ENCODE measurements around the gene CFAP298.

DNA sequence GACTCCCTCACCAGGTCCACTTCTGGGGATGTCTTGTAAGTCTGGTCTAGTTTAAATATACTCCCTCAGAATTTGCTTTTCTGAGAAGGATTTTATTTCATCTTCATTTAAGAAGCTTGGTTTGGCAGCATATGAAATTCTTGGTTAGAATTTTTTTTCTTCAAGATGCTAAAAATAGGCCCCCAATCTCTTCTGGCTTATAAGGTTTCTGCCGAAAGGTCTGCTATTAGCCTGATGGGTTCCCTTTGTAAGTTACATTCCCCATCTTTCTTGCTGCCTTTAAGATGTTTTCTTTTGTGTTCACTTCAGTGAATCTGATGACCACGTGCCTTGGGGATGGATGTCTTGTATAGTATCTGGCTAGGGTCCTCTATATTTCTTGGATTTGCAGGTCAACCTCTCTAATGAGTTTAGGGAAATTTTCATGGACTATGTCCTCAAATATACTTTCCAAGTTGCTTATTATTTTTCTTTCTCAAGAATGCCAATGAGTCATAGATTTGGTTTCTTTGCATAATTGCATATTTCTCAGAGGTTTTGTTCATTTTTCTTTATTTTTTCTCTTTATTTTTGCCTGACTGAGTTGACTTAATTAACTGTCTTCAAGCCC, 46.2 kb downstream of the CFAP298 start:
- TF ChIP-seq FOXM1 (IDR thresholded peaks at IDR 0.05; ENCODE audit: borderline replicate concordance): no peak
- no peak for TF ChIP-seq SP1 (IDR thresholded peaks at IDR 0.05)
- no peak for TF ChIP-seq TARDBP (IDR thresholded peaks at IDR 0.05)
- TF ChIP-seq SUZ12 (IDR thresholded peaks at IDR 0.05): no peak

Measured in HEK293T (cell line).